Gastroesophageal sphincter (tissue), 4 donors: ENCODE data around the gene ITCH. TPM values are rescaled to one million over a fixed set of nuclear protein-coding genes. Genes with fewer than 3 reads are reported as not detected.
A peak's percentile ranks its signal among the peaks of the same experiment; 100 is the strongest.

Experiments
- ATAC-seq: fragments of 150-250 bp; one replicate; pipeline ENCODE4 v1.9.1; 2016; ENCODE audit warnings: mild to moderate bottlenecking, moderate library complexity
- H3K27ac ChIP-seq, 4 donors: fragments of 200-600 bp; sonication (generic) in 3 of 4; 1 replicate in 3 of 4; 2 replicates in 1 of 4; pipeline ENCODE4 v1.5.1; 2016 to 2019
- H3K27me3 ChIP-seq: fragments of 200-600 bp; sonication (generic); one replicate; pipeline ENCODE4 v1.5.1; 2019
- H3K36me3 ChIP-seq, 2 donors: fragments of 200-600 bp; sonication (generic); one replicate each; pipeline ENCODE4 v1.5.1; 2019; ENCODE audit warnings: control low read depth in 1 of 2
- H3K4me1 ChIP-seq, 3 donors: fragments of 200-600 bp; sonication (generic); 1 replicate in 2 of 3; 2 replicates in 1 of 3; pipeline ENCODE4 v1.5.1; 2016 to 2019; ENCODE audit warnings: control low read depth in 2 of 3
- H3K4me3 ChIP-seq, 2 donors: fragments of 200-600 bp; sonication (generic); one replicate each; pipeline ENCODE4 v1.5.1; 2019; ENCODE audit warnings: mild to moderate bottlenecking in 1 of 2, moderate library complexity in 1 of 2
- H3K9me3 ChIP-seq, 3 donors: fragments of 200-600 bp; sonication (generic); one replicate each; pipeline ENCODE4 v1.5.1; 2017 to 2019; ENCODE audit warnings: control low read depth in 2 of 3
- CTCF ChIP-seq, 4 experiments: fragments of 200-600 bp in 2 of 4; fragments of 450-650 bp in 2 of 4; sonication (generic) in 1 of 4; IDR thresholded peaks; one replicate each; pipeline ENCODE4 v1.5.1; 2017 to 2019; ENCODE audit warnings: antibody characterized with exemption in 4 of 4, mild to moderate bottlenecking in 2 of 4, moderate library complexity in 2 of 4
- EP300 ChIP-seq: sonication (generic); formaldehyde crosslinking; IDR thresholded peaks from one replicate; pipeline ENCODE4 v1.6.1; 2017; ENCODE audit warnings: antibody characterized with exemption, mild to moderate bottlenecking
- POLR2A ChIP-seq, 2 donors: fragments of 450-650 bp; IDR thresholded peaks; one replicate each; pipeline ENCODE4 v1.6.1; 2017; ENCODE audit warnings: antibody characterized with exemption in 2 of 2, mild to moderate bottlenecking in 2 of 2, moderate library complexity in 1 of 2
- POLR2AphosphoS5 ChIP-seq: sonication (generic); formaldehyde crosslinking; IDR thresholded peaks from one replicate; pipeline ENCODE4 v1.6.1; 2017; ENCODE audit warnings: antibody characterized with exemption
- WGBS, 2 donors: methylation state at CpG; one replicate each; pipeline ENCODE4 v1.1.5; 2018; ENCODE audit warnings: low coverage in 1 of 2; 5-methylcytosine and 5-hydroxymethylcytosine counted together
- total RNA-seq, 4 donors: library from RNA; depleted of rRNA; stranded (reverse); fragments of >200 nt; gene quantifications; one replicate each; pipeline ENCODE4 v1.1.0, GENCODE V29; 2016

The ITCH gene
- total RNA-seq, 4 donors from 2014 or later, result 59.5 to 75.5 (median 65.1) TPM

- Histone ChIP-seq H3K27me3 (no peaks in the 10 kb centered on the region), H3K27ac (peak overlapping the region; percentile 47 to 88 (median 78)), H3K36me3 (peaks cover 0 to 41% of the 10 kb centered on the region in 2 donors), H3K4me1 (peaks cover 7 to 92% (median 35%) of the 10 kb centered on the region in 3 donors), H3K9me3 (no peaks in the 10 kb centered on the region), H3K4me3 (no peak overlapping the region)
- TF ChIP-seq CTCF (IDR thresholded peaks at IDR 0.05) (peak in 3 of 4 experiments; percentile 34 to 55 (median 42)), EP300 (no peak), POLR2AphosphoS5 (peak; percentile 43), POLR2A (IDR thresholded peaks at IDR 0.05) (no peak)
- 22 to 45% methylated on average over 5 to 12 of the region's 17 CpGs for WGBS, 2 donors
- ATAC-seq, result no peak
Observed at GRCh38 chr20:34522969-34523871, 160.1 kb downstream of the ITCH start.

DNA sequence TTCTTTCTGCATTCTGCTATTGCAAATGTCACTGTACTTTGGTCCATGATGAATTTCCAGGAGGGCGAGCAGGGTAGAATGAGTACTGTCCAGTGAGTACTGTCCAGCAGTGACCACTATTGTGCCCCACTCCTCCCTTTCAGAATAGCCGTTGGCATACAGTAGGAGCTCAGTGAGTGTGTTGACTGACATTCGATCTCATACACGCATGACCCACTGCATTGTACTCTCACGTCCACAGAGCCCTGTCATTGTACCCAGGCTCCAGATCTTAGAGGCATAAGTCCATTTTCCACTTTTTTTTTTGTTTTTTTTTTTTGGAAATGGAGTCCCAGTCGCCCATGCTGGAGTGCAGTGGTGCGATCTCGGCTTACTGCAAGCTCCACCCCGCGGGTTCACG, 161.4 kb downstream of the ITCH start:
- WGBS, 2 donors, result 66 to 72% methylated on average over 4 to 5 of the region's 11 CpGs
- Histone ChIP-seq H3K4me3 (no peak overlapping the region), H3K36me3 (peaks cover 0 to 48% of the 10 kb centered on the region in 2 donors), H3K4me1 (peaks cover 7 to 92% (median 37%) of the 10 kb centered on the region in 3 donors), H3K27me3 (no peaks in the 10 kb centered on the region), H3K27ac (peak overlapping the region in 3 of 4 donors; percentile 81 to 88 (median 87)), H3K9me3 (no peaks in the 10 kb centered on the region)
- no peak for TF ChIP-seq POLR2AphosphoS5
- TF ChIP-seq EP300, result no peak
- TF ChIP-seq POLR2A (IDR thresholded peaks at IDR 0.05), result no peak
- no peak for TF ChIP-seq CTCF (IDR thresholded peaks at IDR 0.05)
- ATAC-seq, result no peak

- no peak for ATAC-seq
- peak overlapping the region; percentile 68 to 88 (median 84) for H3K27ac ChIP-seq
- no peaks in the 10 kb centered on the region for H3K27me3 ChIP-seq
- TF ChIP-seq POLR2A (IDR thresholded peaks at IDR 0.05) (no peak), POLR2AphosphoS5 (no peak), CTCF (IDR thresholded peaks at IDR 0.05) (no peak), EP300 (no peak)
- H3K4me3 ChIP-seq, result no peak overlapping the region
- H3K4me1 ChIP-seq, result peaks cover 7 to 91% (median 37%) of the 10 kb centered on the region in 3 donors
- peaks cover 0 to 48% of the 10 kb centered on the region in 2 donors for H3K36me3 ChIP-seq
- 70 to 74% methylated on average over 6 of the region's 7 CpGs for WGBS, 2 donors
- no peaks in the 10 kb centered on the region for H3K9me3 ChIP-seq
Observed at GRCh38 chr20:34525342-34525708, 162.3 kb downstream of the ITCH start.

DNA sequence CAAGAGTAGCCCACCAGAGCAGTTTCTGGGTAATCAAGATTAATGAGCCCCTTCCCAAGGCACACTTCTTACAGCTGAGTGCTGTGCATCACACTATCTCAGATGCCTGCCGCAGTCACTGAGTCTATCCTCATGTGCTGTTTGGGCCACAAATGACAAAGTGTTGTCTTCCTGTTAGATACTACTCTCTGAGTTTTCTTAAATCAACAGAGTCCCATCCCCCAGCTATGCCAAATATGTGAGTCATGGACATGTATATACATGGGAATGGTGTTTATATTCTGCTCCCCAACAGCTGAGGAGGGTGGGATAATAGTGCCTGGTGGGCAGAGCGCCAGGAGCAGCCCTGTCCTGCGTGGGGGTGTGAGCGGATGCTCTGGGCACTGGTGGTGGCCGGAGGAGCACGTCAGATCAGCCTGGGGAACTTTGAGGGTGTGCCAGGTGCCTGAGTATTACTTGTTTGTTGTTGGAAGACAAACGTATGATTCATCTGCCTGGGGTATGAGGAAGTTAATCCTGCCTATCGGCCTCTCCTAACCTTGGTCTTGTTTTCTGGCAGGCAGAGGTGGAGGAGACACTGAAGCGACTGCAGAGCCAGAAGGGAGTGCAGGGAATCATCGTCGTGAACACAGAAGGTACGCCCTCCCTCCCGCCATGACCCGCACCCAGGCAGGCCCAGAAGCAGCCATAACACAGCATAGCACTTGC, 162.8 kb downstream of the ITCH start:
- 5 to 11% methylated on average over 7 to 8 of the region's 14 CpGs for WGBS, 2 donors
- Histone ChIP-seq H3K9me3 (no peaks in the 10 kb centered on the region), H3K27me3 (no peaks in the 10 kb centered on the region), H3K36me3 (peaks cover 0 to 48% of the 10 kb centered on the region in 2 donors), H3K4me3 (no peak overlapping the region), H3K27ac (peak overlapping the region; percentile 68 to 88 (median 84)), H3K4me1 (peaks cover 7 to 91% (median 37%) of the 10 kb centered on the region in 3 donors)
- TF ChIP-seq POLR2A (IDR thresholded peaks at IDR 0.05), result no peak
- TF ChIP-seq CTCF (IDR thresholded peaks at IDR 0.05), result no peak
- peak; percentile 87 for TF ChIP-seq POLR2AphosphoS5
- peak; percentile 93 for ATAC-seq
